GM19468 (cell line): Measurements from ENCODE around the gene FOS.
"Not testable (repeated sequence)": the region's sequence is repeated elsewhere in the genome, so short reads cannot be mapped to it uniquely, and the experiment has no call there.

Source experiments
- ATAC-seq: cut with Tn5 transposase; IDR thresholded peaks from one replicate; pipeline ENCODE4 v1.9.1; 2021; ENCODE audit warnings: mild to moderate bottlenecking, moderate library complexity, moderate number of reproducible peaks; ENCODE audit not compliant: unreplicated experiment; ENCODE audit errors: extremely low read depth

Gene FOS

GRCh38 chr14:75309561-75309960, 30.9 kb downstream of the FOS start:
- ATAC-seq, result not testable (repeated sequence)

GRCh38 chr14:75310295-75311111, 31.9 kb downstream of the FOS start:
- ATAC-seq, result no peak

GRCh38 chr14:75311356-75311755, 32.7 kb downstream of the FOS start:
- no peak for ATAC-seq

- no peak for ATAC-seq
Observed at GRCh38 chr14:75312341-75312740, 33.7 kb downstream of the FOS start.

DNA sequence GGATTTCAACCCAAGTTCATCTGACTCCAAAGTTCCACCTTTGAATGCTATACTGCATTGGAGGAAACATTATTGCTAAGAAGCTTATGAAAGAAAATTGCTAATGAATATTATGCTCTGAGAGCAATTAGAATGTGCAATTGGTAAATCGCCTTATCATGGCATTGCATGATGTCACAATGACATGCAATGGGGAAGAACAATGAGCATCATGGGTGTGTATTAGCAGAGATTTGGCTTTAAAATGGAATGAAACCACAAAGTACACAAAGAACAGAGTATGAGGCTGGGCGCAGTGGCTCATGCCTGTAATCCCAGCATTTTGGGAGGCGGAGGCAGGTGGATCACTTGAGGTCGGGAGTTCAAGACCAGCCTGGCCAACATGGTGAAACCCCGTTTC, 34.7 kb downstream of the FOS start:
- ATAC-seq, result no peak

DNA sequence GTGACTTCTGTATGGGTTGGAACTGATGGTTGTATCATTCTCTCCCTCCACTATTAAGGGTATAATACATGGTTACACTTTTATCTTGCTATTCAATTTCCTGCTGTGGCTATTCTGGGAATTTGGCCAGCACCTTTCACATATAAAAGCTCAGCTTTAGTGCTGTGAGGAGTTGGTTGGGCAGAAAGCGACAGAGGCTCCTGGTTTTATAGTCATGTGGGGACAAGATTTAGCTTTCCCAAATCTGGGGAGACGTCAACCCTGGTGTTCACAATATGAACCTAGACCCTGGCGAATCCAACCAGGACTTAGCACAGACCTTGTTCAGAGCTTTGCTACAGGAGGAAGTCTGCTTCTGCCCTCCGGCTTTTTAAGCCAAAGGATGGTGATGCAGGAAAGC, 36.5 kb downstream of the FOS start:
- no peak for ATAC-seq

- ATAC-seq, result no peak
Observed at GRCh38 chr14:75317148-75317547, 38.5 kb downstream of the FOS start.

- no peak for ATAC-seq
Observed at GRCh38 chr14:75318353-75318752, 39.7 kb downstream of the FOS start.

- no peak for ATAC-seq
Observed at GRCh38 chr14:75319021-75319420, 40.4 kb downstream of the FOS start.

DNA sequence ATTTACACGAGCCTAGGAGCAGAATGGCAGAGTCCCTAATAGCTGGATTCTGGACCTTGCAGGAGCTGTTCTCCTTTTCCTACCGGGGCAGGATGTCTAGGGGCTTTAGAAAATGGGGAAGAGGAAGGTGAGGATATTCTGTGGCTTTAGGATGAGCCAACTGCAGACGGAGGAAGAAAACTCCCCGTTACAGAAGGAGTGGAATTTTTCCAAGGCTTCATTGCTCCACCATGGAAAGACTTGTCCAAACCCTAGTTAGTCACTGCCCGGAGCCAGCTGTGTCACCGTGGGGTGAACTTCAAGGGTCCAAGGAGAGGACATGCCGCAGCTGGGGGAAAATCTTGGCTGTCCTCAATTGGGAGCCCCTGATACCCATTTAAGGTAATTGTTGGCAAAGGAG, 41.6 kb downstream of the FOS start:
- no peak for ATAC-seq

GRCh38 chr14:75322746-75323145, 44.1 kb downstream of the FOS start:
- ATAC-seq, result no peak

GRCh38 chr14:75323571-75323970, 44.9 kb downstream of the FOS start:
- ATAC-seq, result no peak

DNA sequence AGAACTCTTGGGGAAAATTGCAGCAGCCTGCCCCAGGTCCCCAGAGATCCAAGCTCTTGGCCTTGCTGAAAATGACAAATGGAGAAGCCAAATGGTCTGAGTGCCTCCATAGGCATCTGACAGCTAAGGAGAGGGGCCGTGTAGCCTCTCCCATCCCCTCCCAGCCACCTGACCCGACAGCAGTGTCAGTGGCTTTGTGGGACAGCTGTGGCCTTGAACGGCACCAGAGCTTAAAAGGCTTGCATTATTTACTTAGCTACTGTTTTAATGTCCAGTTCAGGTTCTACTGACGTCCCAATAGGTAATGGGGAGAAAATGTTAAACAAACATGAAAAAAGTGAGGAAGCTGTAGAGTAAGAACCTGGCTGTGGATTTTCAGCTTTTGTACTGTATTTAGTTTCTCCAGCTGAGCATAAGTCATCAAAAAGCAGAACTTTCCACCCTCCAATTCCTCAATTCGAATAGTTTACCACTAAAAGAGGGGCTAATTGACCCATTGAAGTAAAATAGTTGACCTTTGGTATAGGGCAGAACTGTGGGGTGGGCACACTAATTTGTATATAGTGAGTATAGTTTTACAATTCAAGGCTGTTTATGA, 50.0 kb downstream of the FOS start:
- no peak for ATAC-seq

DNA sequence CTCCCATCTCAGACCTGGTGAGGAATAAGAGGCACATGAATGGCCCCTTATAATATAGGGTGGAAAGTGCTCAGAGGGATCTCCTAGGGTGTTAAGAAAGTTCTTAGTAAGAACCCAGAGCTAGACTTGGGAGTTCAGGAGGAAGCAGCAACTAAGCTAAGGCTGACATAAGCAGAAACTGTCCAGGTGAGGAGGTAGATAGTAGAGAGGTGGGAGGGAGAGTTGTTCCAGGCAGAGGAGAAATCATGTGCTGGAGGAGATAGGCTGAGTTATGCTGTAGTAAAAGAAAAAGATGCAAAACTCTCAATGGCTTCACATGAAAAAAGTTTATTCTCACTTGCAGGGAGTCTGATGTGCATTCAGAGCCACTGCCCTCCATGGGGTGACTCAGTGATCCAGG, 50.7 kb downstream of the FOS start:
- ATAC-seq, result no peak

DNA sequence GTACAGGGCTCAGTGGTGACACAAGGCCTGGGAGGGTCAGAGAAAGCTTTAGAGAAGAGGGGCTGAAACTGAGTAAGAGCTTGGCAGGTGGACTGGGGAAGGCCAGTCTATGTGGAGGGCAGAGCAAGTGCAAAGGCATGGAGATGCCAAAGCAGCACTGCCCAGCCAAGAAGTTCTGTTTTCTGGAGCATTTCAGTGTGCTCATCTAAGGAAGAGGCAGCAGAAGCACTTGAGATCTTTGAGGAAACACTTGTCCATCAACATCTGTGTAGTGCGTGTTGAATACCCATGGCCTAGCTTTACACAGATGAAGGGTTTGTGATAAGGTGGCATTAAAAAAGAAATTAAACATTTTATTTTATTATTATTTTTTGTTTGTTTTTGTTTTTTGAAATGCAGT, 52.8 kb downstream of the FOS start:
- no peak for ATAC-seq
